SK-N-SH treated with all-trans-retinoic acid at 6 μM for 48 hours (cell line): ENCODE data around the gene CTNNA3.

Experiments
- ATAC-seq: fragments of 200-7000 bp; cut with Tn5 transposase; 3 replicates; pipeline ENCODE4 v1.9.1; 2020; ENCODE audit warnings: mild to moderate bottlenecking, moderate library complexity
- ARNTL ChIP-seq: fragments of 450-650 bp; formaldehyde crosslinking; IDR thresholded peaks from 2 replicates; pipeline ENCODE4 v1.5.0; 2020; ENCODE audit warnings: low read depth, mild to moderate bottlenecking, moderate library complexity, borderline replicate concordance
- BACH2 ChIP-seq: fragments of 250-450 bp; sonication (Bioruptor Pico); IDR thresholded peaks from 2 replicates; pipeline ENCODE4 v1.9.0; 2021; ENCODE audit warnings: mild to moderate bottlenecking, borderline replicate concordance
- CSDC2 ChIP-seq: fragments of 250-450 bp; sonication (Bioruptor Pico); IDR thresholded peaks from 2 replicates; pipeline ENCODE4 v1.5.0; 2020; ENCODE audit warnings: mild to moderate bottlenecking, moderate library complexity
- ESRRG ChIP-seq: fragments of 250-450 bp; sonication (Bioruptor Pico); IDR thresholded peaks from 2 replicates; pipeline ENCODE4 v1.6.1; 2021; ENCODE audit warnings: mild to moderate bottlenecking
- GLIS3 ChIP-seq: fragments of 250-450 bp; sonication (Bioruptor Pico); IDR thresholded peaks from 2 replicates; pipeline ENCODE4 v1.5.0; 2020; ENCODE audit warnings: mild to moderate bottlenecking, moderate library complexity
- ISL1 ChIP-seq: fragments of 250-450 bp; sonication (Bioruptor Pico); IDR thresholded peaks from 2 replicates; pipeline ENCODE4 v2.1.2; 2022; ENCODE audit warnings: mild to moderate bottlenecking, moderate library complexity
- OSR1 ChIP-seq: fragments of 250-450 bp; sonication (Bioruptor Pico); IDR thresholded peaks from 2 replicates; pipeline ENCODE4 v1.8.0; 2022; ENCODE audit warnings: moderate library complexity, mild to moderate bottlenecking, inconsistent platforms
- PATZ1 ChIP-seq: fragments of 250-450 bp; sonication (Bioruptor Pico); IDR thresholded peaks from 2 replicates; pipeline ENCODE4 v1.8.0; 2020; ENCODE audit warnings: mild to moderate bottlenecking, moderate library complexity, borderline replicate concordance
- RARB ChIP-seq: fragments of 250-450 bp; sonication (Bioruptor Pico); IDR thresholded peaks from 2 replicates; pipeline ENCODE4 v1.8.0; 2021; ENCODE audit warnings: mild to moderate bottlenecking, moderate library complexity
- SNAI2 ChIP-seq: fragments of 250-450 bp; sonication (Bioruptor Pico); IDR thresholded peaks from 2 replicates; pipeline ENCODE4 v1.5.0; 2020; ENCODE audit warnings: mild to moderate bottlenecking, moderate library complexity
- TCF4 ChIP-seq: fragments of 250-450 bp; sonication (Bioruptor Pico); IDR thresholded peaks from 2 replicates; pipeline ENCODE4 v1.8.0; 2021; ENCODE audit warnings: mild to moderate bottlenecking, moderate library complexity, borderline replicate concordance
- TOX ChIP-seq: fragments of 250-450 bp; sonication (Bioruptor Pico); IDR thresholded peaks from 2 replicates; pipeline ENCODE4 v1.8.0; 2021; ENCODE audit warnings: mild to moderate bottlenecking, moderate library complexity, borderline replicate concordance
- TSHZ2 ChIP-seq: fragments of 250-450 bp; sonication (Bioruptor Pico); IDR thresholded peaks from 2 replicates; pipeline ENCODE4 v1.5.0; 2020; ENCODE audit warnings: mild to moderate bottlenecking, moderate library complexity
- ZC3H10 ChIP-seq: fragments of 250-450 bp; sonication (Bioruptor Pico); IDR thresholded peaks from 2 replicates; pipeline ENCODE4 v1.5.1; 2021; ENCODE audit warnings: mild to moderate bottlenecking, moderate library complexity
- ZFP3 ChIP-seq: fragments of 250-450 bp; sonication (Bioruptor Pico); IDR thresholded peaks from 2 replicates; pipeline ENCODE4 v1.5.0; 2020; ENCODE audit warnings: mild to moderate bottlenecking, moderate library complexity
- ZFP30 ChIP-seq: fragments of 450-650 bp; formaldehyde crosslinking; IDR thresholded peaks from 2 replicates; pipeline ENCODE4 v1.5.0; 2022; ENCODE audit warnings: mild to moderate bottlenecking, moderate library complexity
- ZNF565 ChIP-seq: fragments of 450-650 bp; formaldehyde crosslinking; conservative IDR thresholded peaks from 2 replicates; pipeline ENCODE4 v1.5.0; 2020; ENCODE audit warnings: low read depth, mild to moderate bottlenecking, moderate library complexity
- ZNF70 ChIP-seq: fragments of 450-650 bp; formaldehyde crosslinking; IDR thresholded peaks from 2 replicates; pipeline ENCODE4 v1.5.0; 2020; ENCODE audit warnings: mild to moderate bottlenecking, moderate library complexity
- ZNF8 ChIP-seq: fragments of 450-650 bp; formaldehyde crosslinking; IDR thresholded peaks from 2 replicates; pipeline ENCODE4 v1.5.0; 2020; ENCODE audit warnings: mild to moderate bottlenecking, moderate library complexity
- TF ChIP-seq, protein P1 (sequence below): fragments of 250-450 bp; sonication (Bioruptor Pico); IDR thresholded peaks from 2 replicates; pipeline ENCODE4 v1.5.1; 2020; ENCODE audit warnings: low read depth, mild to moderate bottlenecking, moderate library complexity
- TF ChIP-seq, protein P2 (sequence below): fragments of 250-450 bp; sonication (Bioruptor Pico); IDR thresholded peaks from 2 replicates; pipeline ENCODE4 v1.5.1; 2021; ENCODE audit warnings: mild to moderate bottlenecking, moderate library complexity

Gene CTNNA3

GRCh38 chr10:66784770-66785169 lies 911.2 kb downstream of the CTNNA3 start (continued):
- TF ChIP-seq TSHZ2 (CRISPR knock-in tag) = no peak
- TF ChIP-seq TOX (CRISPR knock-in tag) = no peak
- TF ChIP-seq ARNTL (CRISPR knock-in tag) = no peak

GRCh38 chr10:66783316-66783715 lies 912.7 kb downstream of the CTNNA3 start:
- TF ChIP-seq SNAI2 (CRISPR knock-in tag) = no peak
- TF ChIP-seq ZFP3 = no peak
- TF ChIP-seq, protein P1, sequence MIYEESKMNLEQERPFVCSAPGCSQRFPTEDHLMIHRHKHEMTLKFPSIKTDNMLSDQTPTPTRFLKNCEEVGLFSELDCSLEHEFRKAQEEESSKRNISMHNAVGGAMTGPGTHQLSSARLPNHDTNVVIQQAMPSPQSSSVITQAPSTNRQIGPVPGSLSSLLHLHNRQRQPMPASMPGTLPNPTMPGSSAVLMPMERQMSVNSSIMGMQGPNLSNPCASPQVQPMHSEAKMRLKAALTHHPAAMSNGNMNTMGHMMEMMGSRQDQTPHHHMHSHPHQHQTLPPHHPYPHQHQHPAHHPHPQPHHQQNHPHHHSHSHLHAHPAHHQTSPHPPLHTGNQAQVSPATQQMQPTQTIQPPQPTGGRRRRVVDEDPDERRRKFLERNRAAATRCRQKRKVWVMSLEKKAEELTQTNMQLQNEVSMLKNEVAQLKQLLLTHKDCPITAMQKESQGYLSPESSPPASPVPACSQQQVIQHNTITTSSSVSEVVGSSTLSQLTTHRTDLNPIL (CRISPR knock-in tag) = no peak
- TF ChIP-seq ZNF8 (CRISPR knock-in tag) = no peak
- TF ChIP-seq, protein P2, sequence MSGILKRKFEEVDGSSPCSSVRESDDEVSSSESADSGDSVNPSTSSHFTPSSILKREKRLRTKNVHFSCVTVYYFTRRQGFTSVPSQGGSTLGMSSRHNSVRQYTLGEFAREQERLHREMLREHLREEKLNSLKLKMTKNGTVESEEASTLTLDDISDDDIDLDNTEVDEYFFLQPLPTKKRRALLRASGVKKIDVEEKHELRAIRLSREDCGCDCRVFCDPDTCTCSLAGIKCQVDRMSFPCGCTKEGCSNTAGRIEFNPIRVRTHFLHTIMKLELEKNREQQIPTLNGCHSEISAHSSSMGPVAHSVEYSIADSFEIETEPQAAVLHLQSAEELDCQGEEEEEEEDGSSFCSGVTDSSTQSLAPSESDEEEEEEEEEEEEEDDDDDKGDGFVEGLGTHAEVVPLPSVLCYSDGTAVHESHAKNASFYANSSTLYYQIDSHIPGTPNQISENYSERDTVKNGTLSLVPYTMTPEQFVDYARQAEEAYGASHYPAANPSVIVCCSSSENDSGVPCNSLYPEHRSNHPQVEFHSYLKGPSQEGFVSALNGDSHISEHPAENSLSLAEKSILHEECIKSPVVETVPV (CRISPR knock-in tag) = no peak
- no peak for TF ChIP-seq TCF4 (CRISPR knock-in tag)
- TF ChIP-seq ZFP30 (CRISPR knock-in tag) = no peak
- TF ChIP-seq OSR1 (CRISPR knock-in tag) = no peak
- TF ChIP-seq ZNF70 (CRISPR knock-in tag) = no peak
- no peak for TF ChIP-seq ARNTL (CRISPR knock-in tag)
- TF ChIP-seq ZNF565 = no peak
- TF ChIP-seq TSHZ2 (CRISPR knock-in tag) = no peak
- TF ChIP-seq BACH2 (CRISPR knock-in tag) = no peak
- no peak for TF ChIP-seq CSDC2 (CRISPR knock-in tag)
- no peak for TF ChIP-seq ESRRG
- no peak for TF ChIP-seq ZC3H10 (CRISPR knock-in tag)
- TF ChIP-seq RARB (CRISPR knock-in tag) = no peak
- TF ChIP-seq ISL1 (CRISPR knock-in tag) = no peak
- no peak for ATAC-seq

DNA sequence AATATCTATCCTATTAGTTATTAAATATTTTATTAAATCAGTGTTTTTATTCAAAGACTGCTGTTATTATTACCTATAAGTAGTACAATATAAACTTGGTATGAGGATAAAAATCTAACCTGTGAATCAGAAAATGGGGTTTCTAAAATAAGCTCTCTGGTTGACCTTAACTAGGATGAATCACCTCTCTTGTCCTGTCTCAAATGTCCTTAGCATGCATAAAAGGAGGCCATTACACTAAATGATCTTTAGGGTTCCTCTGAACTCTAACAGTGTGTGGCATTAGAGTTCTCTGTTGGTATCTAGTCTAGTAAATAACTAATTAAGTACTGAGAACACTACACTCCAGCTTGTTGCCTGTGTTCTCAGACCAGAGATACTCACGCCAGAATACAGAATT lies 913.2 kb downstream of the CTNNA3 start:
- ATAC-seq = no peak
- TF ChIP-seq ZFP3 (no peak), CSDC2 (CRISPR knock-in tag) (no peak), ISL1 (CRISPR knock-in tag) (no peak), ARNTL (CRISPR knock-in tag) (no peak), GLIS3 (no peak), ZNF8 (CRISPR knock-in tag) (no peak), PATZ1 (CRISPR knock-in tag) (no peak), ZNF70 (CRISPR knock-in tag) (no peak)
